Colonic mucosa (tissue), 4 donors: ENCODE measurements around the gene METTL25. TPM values are rescaled to one million over a fixed set of nuclear protein-coding genes. Genes with fewer than 3 reads are reported as not detected.

Source experiments
- DNase-seq: peaks from one replicate; pipeline ENCODE4 v3.0.0-alpha.2; 2020
- H3K27ac ChIP-seq: fragments of 200-600 bp; one replicate; pipeline ENCODE4 v1.8.0; 2021
- H3K27me3 ChIP-seq: fragments of 200-600 bp; one replicate; pipeline ENCODE4 v1.8.0; 2021
- H3K36me3 ChIP-seq: fragments of 200-600 bp; one replicate; pipeline ENCODE4 v1.8.0; 2021
- H3K4me1 ChIP-seq: fragments of 200-600 bp; one replicate; pipeline ENCODE4 v1.8.0; 2021; ENCODE audit warnings: mild to moderate bottlenecking
- H3K4me3 ChIP-seq: fragments of 200-600 bp; one replicate; pipeline ENCODE4 v1.8.0; 2021
- H3K9ac ChIP-seq, 2 donors: one replicate each; pipeline ENCODE4 v1.7.0; 2013; ENCODE audit warnings: control low read depth in 2 of 2, low read depth in 2 of 2, low read length in 2 of 2
- H3K9me3 ChIP-seq: fragments of 200-600 bp; one replicate; pipeline ENCODE4 v1.8.0; 2021
- intact Hi-C: fragments of 100-400 bp; cut with DNase I; formaldehyde crosslinking; loops from one replicate; pipeline ENCODE4 v1.14.1; 2022
- total RNA-seq, 2 donors: library from RNA; stranded (reverse); fragmentation: NEBNext Ultra II Directional in 1 of 2; extraction: Animal tissue kit (Norgen Biotek cat#: 25700) in 1 of 2; gene quantifications; one replicate each; pipeline ENCODE4 v1.2.1, GENCODE V29; 2021
- TF ChIP-seq, protein P1 (sequence below): fragments of 200-600 bp; IDR thresholded peaks from one replicate; pipeline ENCODE4 v1.8.0; 2022; ENCODE audit warnings: antibody characterized with exemption, mild to moderate bottlenecking
- donor health status: healthy.
- donor health status: DM: no; HTN: no; CAD: no.
- donor health status: DM: no; HTN: no; CAD: no.

METTL25 gene
- total RNA-seq, 2 donors from 2014 or later = 12.8 to 13.8 TPM

DNA sequence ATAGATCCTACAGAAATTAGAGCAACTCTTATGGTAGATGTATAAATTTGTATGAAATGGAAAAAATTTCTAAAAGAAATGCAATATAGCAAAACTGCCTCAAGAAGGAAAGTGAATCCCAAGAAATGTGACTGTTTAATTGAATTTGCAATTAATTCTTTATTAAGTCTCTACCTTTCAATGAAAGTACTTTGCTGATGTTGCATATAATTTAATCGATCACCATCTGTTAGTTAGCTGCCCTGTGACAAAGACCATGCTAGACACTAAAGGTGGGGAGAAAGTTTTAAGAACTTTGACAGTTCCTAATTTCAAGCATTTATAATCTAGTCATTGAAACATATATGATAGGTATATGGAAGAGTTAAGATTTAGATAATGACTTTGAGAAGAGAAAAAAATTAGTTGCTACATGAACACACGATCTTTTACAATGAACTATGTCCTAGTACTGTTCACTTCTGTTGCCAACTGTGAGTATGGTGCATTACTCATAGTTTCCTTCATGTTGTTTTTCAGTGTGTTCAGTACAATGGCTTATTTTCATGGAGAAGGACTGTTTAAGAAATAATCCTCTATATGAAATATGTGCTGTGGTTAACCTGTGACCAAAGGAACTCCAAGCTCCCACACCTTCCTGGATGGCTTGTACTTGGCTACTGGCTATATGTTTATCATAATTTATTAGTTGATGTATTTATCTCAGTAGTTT lies 128.4 kb downstream of the METTL25 start:
- TF ChIP-seq, protein P1, sequence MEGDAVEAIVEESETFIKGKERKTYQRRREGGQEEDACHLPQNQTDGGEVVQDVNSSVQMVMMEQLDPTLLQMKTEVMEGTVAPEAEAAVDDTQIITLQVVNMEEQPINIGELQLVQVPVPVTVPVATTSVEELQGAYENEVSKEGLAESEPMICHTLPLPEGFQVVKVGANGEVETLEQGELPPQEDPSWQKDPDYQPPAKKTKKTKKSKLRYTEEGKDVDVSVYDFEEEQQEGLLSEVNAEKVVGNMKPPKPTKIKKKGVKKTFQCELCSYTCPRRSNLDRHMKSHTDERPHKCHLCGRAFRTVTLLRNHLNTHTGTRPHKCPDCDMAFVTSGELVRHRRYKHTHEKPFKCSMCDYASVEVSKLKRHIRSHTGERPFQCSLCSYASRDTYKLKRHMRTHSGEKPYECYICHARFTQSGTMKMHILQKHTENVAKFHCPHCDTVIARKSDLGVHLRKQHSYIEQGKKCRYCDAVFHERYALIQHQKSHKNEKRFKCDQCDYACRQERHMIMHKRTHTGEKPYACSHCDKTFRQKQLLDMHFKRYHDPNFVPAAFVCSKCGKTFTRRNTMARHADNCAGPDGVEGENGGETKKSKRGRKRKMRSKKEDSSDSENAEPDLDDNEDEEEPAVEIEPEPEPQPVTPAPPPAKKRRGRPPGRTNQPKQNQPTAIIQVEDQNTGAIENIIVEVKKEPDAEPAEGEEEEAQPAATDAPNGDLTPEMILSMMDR = no peak
- no peak for DNase-seq
- Histone ChIP-seq H3K9me3 (no peaks in the 10 kb centered on the region), H3K4me3 (no peak overlapping the region), H3K27ac (no peak overlapping the region), H3K27me3 (no peaks in the 10 kb centered on the region), H3K4me1 (no peaks in the 10 kb centered on the region), H3K36me3 (no peaks in the 10 kb centered on the region), H3K9ac (no peak overlapping the region)
- intact Hi-C loops = no loop called here

DNA sequence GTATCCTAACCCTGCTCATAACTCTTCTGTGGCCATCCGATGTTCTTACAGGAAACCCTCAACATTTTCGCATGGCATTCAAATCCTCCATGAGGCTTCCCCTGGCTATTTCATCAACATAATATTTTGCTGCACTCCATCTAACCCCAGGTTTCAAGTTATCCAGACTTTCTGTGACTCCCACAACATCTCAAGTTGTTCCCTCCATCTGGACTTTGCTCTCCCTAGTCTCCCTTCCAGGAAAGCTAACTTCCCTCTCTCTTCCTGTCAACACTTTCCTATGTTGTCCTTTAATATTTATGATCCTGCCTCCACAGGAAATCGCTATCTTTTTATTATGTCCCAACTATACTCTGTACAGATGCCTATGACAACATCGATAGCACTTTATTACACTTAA lies 146.1 kb downstream of the METTL25 start:
- intact Hi-C loops = no loop called here
- TF ChIP-seq, protein P1 = no peak
- Histone ChIP-seq H3K27me3 (no peaks in the 10 kb centered on the region), H3K4me3 (no peak overlapping the region), H3K36me3 (no peaks in the 10 kb centered on the region), H3K9me3 (no peaks in the 10 kb centered on the region), H3K27ac (no peak overlapping the region), H3K9ac (no peak overlapping the region), H3K4me1 (no peaks in the 10 kb centered on the region)
- no peak for DNase-seq

DNA sequence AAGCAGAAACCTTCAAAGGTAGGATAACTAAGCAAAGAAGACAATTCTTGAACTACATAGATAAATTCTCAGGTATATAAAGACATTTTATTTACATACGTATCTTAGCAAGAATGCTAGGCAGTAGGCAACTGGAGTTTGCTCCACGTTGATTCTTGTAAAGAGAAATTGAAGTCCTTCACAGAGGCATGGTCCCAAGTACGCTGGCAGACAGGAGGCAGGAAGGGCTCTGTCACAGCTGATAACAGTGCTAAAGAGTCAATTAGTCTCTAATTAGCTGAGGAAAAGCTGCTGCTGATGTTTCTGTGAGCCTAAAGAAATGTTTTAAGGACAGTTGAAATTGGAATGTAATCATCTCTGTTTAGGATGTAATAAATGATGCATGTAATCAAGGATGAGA lies 146.8 kb downstream of the METTL25 start:
- intact Hi-C loops = no loop called here
- H3K9me3 ChIP-seq = no peaks in the 10 kb centered on the region
- TF ChIP-seq, protein P1 = no peak
- H3K4me3 ChIP-seq = no peak overlapping the region
- H3K27ac ChIP-seq = no peak overlapping the region
- H3K27me3 ChIP-seq = no peaks in the 10 kb centered on the region
- no peaks in the 10 kb centered on the region for H3K4me1 ChIP-seq
- DNase-seq = no peak
- no peak overlapping the region for H3K9ac ChIP-seq
- H3K36me3 ChIP-seq = no peaks in the 10 kb centered on the region

DNA sequence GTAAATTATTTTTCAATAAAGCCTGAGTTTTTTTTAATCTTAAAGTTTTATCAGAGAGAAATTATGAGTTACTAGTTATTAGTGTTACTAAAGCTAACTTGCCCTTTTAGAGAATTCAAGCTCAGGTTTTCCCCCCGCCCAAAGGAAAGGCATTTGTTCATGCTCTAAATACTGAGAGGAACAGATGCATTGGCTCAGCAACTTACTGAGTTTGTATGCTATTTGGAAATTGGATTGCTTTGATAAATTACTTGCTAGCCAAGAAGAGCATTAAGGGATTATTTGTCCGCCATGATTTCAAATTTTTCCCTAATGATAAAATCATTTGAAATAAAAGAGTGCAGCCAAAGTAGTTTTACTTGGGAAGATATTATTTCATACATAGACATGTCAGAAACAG lies 149.4 kb downstream of the METTL25 start:
- TF ChIP-seq, protein P1 = no peak
- Histone ChIP-seq H3K4me3 (no peak overlapping the region), H3K4me1 (no peaks in the 10 kb centered on the region), H3K27ac (no peak overlapping the region), H3K36me3 (no peaks in the 10 kb centered on the region), H3K9ac (no peak overlapping the region), H3K9me3 (no peaks in the 10 kb centered on the region), H3K27me3 (no peaks in the 10 kb centered on the region)
- DNase-seq = no peak
- intact Hi-C loops = no loop called here

DNA sequence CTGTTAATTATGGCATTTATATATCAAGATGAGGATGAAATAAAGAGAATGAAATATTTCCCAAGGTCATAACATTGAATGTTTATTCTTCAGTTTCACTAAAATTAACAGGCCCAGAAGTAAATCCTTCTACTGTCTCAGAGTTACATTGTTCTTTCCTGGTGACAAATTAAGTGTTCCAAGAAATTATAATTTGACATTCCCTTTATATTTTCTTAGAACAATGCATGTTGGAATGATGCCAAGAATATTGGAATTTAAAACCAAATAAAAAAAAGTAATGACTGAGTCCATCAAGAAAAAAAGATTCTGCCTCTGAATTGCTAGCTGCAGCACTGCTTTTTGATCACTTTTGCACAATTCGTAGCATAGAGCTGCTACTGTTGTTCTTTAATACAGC lies 152.1 kb downstream of the METTL25 start:
- no peaks in the 10 kb centered on the region for H3K27me3 ChIP-seq
- no peak overlapping the region for H3K4me3 ChIP-seq
- no peaks in the 10 kb centered on the region for H3K9me3 ChIP-seq
- no peaks in the 10 kb centered on the region for H3K36me3 ChIP-seq
- no peak overlapping the region for H3K27ac ChIP-seq
- intact Hi-C loops = no loop called here
- no peaks in the 10 kb centered on the region for H3K4me1 ChIP-seq
- DNase-seq = no peak
- TF ChIP-seq, protein P1 = no peak
- H3K9ac ChIP-seq = no peak overlapping the region
